NB4 (cell line): Measurements from ENCODE around the gene FBXO4.
A peak's percentile ranks its signal among the peaks of the same experiment; 100 is the strongest.

Experiments
- DNase-seq: peaks from one replicate; pipeline ENCODE4 v3.0.0; 2010; ENCODE audit warnings: low read depth
- H3K4me3 ChIP-seq: one replicate; pipeline ENCODE4 v1.5.1; 2011; ENCODE audit warnings: mild to moderate bottlenecking, low read depth, low read length, moderate library complexity
- CTCF ChIP-seq: IDR thresholded peaks from one replicate; pipeline ENCODE4 v1.5.1; 2012; ENCODE audit warnings: low read depth, low read length
- MAX ChIP-seq: IDR thresholded peaks from 2 replicates; pipeline ENCODE4 v1.6.1; 2011; ENCODE audit warnings: low read depth, low read length
- MYC ChIP-seq: IDR thresholded peaks from 2 replicates; pipeline ENCODE4 v1.6.1; 2011; ENCODE audit warnings: low read depth, low read length
- POLR2A ChIP-seq: IDR thresholded peaks from 2 replicates; pipeline ENCODE4 v1.6.1; 2011; ENCODE audit warnings: mild to moderate bottlenecking; ENCODE audit not compliant: insufficient read length; ENCODE audit errors: extremely low read depth

Gene FBXO4

GRCh38 chr5:41924526-41924871 lies 582 bp upstream of the FBXO4 start:
- DNase-seq = no peak
- peak overlapping the region; percentile 50 for H3K4me3 ChIP-seq
- no peak for TF ChIP-seq CTCF
- no peak for TF ChIP-seq MYC
- TF ChIP-seq MAX = no peak
- no peak for TF ChIP-seq POLR2A

GRCh38 chr5:41925555-41925951 lies 472 bp downstream of the FBXO4 start:
- no peak for TF ChIP-seq POLR2A
- no peak for TF ChIP-seq MAX
- no peak for TF ChIP-seq CTCF
- TF ChIP-seq MYC = no peak
- peak overlapping the region; percentile 50 for H3K4me3 ChIP-seq
- no peak for DNase-seq

- TF ChIP-seq MAX (no peak), POLR2A (no peak), CTCF (no peak), MYC (no peak)
- DNase-seq = no peak
- H3K4me3 ChIP-seq = no peak overlapping the region
Measured at GRCh38 chr5:41927604-41928003, 2.5 kb downstream of the FBXO4 start.

- TF ChIP-seq MAX = no peak
- TF ChIP-seq POLR2A = no peak
- TF ChIP-seq CTCF = no peak
- TF ChIP-seq MYC = no peak
- no peak for DNase-seq
Measured at GRCh38 chr5:41929035-41929434, 4.0 kb downstream of the FBXO4 start.

GRCh38 chr5:41932770-41933169 lies 7.7 kb downstream of the FBXO4 start:
- TF ChIP-seq POLR2A = no peak
- no peak for TF ChIP-seq CTCF
- no peak for TF ChIP-seq MAX
- no peak for TF ChIP-seq MYC

More at GRCh38 chr5:41929035-41929434, 4.0 kb downstream of the FBXO4 start:
- no peak overlapping the region for H3K4me3 ChIP-seq

GRCh38 chr5:41935544-41935943 lies 10.5 kb downstream of the FBXO4 start:
- H3K4me3 ChIP-seq = no peak overlapping the region
- TF ChIP-seq MAX (no peak), MYC (no peak), CTCF (no peak), POLR2A (no peak)
- DNase-seq = no peak

More at GRCh38 chr5:41932770-41933169, 7.7 kb downstream of the FBXO4 start:
- DNase-seq = no peak
- H3K4me3 ChIP-seq = no peak overlapping the region
